ENCODE measurements around the gene CNOT1.

CNOT1 gene

GRCh38 chr16:58515125-58515870 lies 114.3 kb downstream of the CNOT1 start, which contains the start of gene SETD6:
Gene SETD6, plus strand, starts transcription at chr16:58515517. Its CDS starts 21 bp downstream, at chr16:58515538.
- no peak for DNase-seq

DNA sequence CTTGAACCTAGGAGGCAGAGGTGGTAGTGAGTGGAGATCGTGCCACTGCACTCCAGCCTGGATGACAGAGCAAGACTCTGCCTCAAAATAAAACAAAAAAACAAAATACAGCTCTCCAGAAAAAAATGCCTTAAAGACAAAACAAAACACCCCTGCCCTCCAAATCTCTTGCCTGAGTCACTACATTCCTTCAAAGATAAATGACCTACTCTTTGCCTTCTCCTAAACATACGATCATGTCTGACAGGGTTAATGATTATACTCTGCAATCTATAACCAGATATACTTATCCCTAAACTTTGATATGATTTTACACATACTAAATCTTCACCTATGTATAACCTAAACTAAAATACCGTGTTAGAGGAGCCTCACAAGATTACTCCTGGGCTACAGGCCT lies 115.8 kb downstream of the CNOT1 start:
- DNase-seq: no peak

GRCh38 chr16:58511933-58512815 lies 117.5 kb downstream of the CNOT1 start:
- DNase-seq: no peak

DNA sequence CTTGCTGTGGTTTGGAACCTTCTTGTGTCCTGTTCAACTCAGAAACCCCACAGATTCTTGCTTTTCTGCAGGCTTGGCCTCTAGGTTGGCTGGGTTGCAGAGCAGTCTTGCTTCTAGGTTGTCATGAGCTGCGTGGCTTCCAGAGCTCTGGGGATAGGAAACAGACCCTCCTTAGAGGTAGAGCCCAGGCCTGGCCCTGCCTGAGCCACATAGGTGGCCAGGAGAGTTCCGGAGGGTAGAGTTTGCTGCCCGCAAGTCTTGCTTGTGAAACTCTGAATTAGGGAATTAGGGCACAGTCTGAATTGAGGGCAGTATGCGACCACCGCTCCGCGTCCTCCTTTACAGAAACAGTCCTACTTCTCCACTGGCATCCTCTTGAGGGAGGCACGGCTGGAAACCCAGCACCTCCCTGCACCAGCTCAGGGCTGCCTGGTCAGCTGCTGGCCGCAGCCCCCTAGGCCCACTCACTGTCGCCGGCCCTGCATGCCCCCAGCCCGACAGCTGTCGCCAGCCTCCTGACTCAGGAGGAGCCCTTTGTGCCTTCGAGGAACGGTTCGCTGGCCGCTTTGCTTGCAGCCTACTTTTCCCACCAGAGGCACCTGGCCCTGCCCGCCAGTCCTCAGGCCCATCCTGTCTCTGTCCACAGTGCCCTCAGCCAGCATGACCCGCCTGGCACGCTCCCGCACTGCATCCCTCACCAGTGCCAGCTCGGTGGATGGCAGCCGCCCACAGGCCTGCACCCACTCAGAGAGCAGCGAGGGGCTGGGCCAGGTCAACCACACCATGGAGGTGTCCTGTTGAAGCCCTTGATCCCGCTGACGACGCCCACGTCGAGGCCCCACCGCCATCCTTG lies 118.6 kb downstream of the CNOT1 start:
- no peak for DNase-seq

- DNase-seq: no peak
Observed at GRCh38 chr16:58510097-58510775, 119.4 kb downstream of the CNOT1 start.

GRCh38 chr16:58509256-58510096 lies 120.2 kb downstream of the CNOT1 start:
- no peak for DNase-seq

DNA sequence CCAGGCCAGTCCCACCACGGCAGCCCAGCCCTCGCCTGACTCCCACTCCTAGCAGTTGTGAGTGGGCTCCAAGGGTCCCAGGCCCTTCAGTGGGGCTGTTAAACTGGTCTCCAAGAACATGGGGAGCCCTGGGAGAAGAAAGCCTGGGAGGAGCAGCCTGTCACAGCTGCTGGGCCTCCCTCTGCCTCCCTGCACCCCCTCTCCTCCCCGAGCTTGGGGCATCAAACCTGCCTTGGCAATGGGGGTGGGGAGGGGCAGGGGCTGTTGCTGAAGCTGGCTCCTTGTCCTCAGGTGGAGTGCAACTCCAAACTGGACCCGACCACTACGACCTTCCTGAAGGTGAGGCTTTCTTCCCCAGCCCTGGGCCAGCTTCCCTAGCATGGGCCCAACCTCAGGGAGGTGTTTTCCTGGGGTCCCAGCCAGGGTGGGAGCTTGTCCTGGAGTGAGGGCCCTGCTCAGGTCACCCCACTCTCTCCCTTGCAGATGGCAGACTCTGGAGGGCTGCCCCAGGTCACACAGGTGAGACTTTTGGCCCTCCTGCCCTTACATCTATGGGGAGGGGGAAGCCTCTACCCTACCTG lies 120.9 kb downstream of the CNOT1 start:
- DNase-seq: no peak

DNA sequence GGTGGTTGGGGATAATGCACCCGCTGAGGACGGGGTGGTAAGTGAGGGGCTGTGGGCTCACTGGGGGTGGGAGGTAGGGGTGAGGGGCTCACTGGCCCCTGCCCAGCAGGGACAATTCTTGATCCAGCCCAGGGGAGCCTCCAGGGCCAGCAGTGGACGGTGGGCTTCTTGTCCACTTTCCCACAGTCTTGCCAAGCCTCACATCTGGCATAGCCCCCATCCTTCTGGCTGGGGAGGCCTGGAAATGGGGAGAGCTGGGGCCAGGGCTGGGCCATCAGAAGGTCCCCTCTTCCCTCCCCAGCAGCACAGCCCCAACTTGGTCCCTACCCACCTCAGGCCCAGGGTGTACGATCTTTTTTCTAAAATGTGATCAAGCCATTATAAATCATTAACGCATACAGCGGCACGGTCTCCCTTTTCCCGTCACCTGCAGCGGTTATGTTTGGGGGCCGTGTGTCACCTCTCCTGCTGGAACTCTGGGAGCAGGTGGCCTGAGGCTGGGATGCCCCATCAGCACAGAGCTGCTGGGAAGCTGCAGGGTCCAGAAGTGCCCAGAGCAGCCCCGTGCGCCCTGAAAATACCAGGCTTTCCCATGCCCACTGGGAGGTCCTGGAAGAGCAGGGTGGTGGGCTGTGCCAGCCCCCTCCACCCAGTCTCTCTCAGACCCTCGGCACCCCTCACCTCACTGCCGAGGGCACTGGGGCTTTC lies 121.5 kb downstream of the CNOT1 start:
- no peak for DNase-seq

- no peak for DNase-seq
Observed at GRCh38 chr16:58507195-58507962, 122.2 kb downstream of the CNOT1 start.

DNA sequence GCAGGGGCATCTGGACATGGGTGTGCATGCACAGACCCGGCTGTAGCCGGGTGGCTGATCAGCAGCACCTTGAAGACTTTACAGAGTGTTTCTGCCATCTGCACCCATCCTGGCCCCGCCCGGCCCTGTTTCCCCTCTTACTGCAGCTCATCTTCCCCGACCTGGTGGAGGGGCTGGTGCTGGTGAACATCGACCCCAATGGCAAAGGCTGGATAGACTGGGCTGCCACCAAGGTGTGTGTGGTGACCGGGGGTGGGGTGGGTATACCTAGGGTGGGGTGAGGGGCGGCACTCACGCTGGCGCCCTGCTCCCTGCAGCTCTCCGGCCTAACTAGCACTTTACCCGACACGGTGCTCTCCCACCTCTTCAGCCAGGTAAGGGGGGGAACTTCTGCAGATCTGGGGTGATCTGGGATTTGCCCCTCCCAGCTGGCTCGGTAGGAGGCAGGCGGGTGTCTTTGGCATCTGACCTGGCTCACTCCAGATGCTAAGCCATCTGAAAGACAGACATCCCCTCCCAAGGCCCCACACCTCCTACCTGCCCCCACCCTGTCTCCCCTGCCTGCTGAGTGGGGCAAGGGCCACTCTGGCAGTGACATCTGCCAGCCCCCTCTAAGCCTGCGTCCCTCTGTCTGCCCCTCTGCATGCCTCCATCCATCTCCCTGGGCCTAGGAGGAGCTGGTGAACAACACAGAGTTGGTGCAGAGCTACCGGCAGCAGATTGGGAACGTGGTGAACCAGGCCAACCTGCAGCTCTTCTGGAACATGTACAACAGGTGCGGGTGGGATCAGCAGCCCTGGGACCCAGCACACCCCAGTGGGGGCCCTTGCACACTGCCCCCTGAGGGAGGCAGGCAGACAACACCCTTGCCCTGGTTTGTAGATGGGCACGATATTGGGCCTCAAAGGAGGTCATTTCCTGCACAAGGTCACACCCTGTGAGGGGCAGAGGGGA lies 123.1 kb downstream of the CNOT1 start:
- DNase-seq: no peak

DNA sequence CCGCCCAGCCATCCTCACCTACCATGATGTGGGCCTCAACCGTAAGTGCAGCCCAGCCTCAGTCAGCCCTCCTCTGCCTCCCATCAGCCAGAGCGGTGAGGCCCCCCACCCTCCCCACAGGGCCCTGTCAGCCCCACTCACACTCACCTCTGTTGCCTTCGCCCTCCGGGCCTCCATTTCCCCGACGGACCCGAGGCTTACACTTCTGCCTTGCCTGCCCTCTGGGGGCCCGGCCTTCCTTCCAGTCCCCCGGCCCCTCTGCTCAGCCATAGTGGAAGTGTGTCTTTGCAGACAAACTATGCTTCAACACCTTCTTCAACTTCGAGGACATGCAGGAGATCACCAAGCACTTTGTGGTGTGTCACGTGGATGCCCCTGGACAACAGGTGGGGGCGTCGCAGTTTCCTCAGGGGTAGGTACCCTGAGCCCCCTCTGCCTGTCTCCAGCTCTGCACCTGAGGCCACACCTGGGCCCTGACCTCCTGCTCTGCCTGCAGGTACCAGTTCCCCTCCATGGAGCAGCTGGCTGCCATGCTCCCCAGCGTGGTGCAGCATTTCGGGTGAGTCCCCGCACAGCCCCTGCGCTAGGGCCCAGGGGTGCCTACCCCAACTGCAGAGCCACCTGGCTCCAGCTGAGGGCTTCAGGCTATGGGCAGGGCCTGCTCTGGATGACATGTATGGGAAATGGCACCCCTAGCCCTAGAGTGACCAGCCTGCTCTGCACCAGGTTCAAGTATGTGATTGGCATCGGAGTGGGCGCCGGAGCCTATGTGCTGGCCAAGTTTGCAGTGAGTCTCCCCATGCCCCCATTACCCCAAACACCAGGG lies 125.5 kb downstream of the CNOT1 start:
- DNase-seq: no peak

DNA sequence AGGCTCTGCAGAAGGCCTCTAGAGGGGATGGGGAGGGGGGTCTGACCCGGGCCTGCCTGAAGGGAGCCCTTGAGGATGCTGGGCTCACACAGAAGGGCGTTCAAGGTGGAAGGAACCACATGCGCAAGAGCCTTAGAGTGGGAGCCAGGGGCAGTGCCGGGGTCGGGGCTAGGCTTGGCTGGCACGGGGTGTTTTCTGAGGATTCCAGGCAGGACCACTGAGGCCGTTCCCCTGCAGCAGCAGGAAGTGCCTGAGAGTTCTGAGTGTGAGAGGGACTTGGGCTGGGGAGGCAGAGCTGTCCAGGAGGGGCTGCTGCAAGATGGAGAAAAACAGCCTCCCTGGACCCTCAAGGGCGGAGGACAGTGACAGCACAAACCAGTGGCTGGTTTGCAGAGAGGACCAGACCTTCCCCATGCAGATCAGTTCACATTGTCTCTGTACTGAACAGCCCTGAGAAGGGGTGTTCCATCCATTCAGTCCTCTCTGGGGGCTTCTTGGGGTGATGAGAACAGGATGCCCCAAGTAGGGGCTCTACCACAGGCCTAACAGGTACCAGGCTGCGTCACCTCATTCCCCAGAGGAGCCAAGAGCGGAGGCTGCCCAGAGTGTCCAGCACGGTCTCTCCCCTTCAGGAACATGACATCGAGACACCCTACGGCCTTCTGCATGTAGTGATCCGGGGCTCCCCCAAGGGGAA lies 126.3 kb downstream of the CNOT1 start:
- no peak for DNase-seq

GRCh38 chr16:58502217-58502921 lies 127.3 kb downstream of the CNOT1 start:
- no peak for DNase-seq

- DNase-seq: no peak
Observed at GRCh38 chr16:58501242-58502131, 128.1 kb downstream of the CNOT1 start.

Measured in NCI-H2029 treated with DMSO at 0.1 percent for 48 hours (cell line).